ENCODE measurements around the gene TFAP2A.

TFAP2A gene

GRCh38 chr6:10409731-10410206 lies 5.1 kb downstream of the TFAP2A start:
- Histone ChIP-seq H3K9me3 (ENCODE audit: control insufficient read depth, low read length) (peaks cover 3% of the 10 kb centered on the region), H3K27me3 (replicated peaks; ENCODE audit: control insufficient read depth, insufficient read depth, low read length) (peaks cover 61% of the 10 kb centered on the region), H3K4me3 (ENCODE audit: low read length) (no peak overlapping the region), H3K36me3 (ENCODE audit: control insufficient read depth, insufficient read depth, low read length, severe bottlenecking) (no peaks in the 10 kb centered on the region), H3K4me1 (ENCODE audit: control insufficient read depth, insufficient read depth, low read length) (peaks cover 13% of the 10 kb centered on the region), H3K9ac (ENCODE audit: low read length) (no peak overlapping the region)
- peak; percentile 20 for DNase-seq (ENCODE audit: low read depth)

DNA sequence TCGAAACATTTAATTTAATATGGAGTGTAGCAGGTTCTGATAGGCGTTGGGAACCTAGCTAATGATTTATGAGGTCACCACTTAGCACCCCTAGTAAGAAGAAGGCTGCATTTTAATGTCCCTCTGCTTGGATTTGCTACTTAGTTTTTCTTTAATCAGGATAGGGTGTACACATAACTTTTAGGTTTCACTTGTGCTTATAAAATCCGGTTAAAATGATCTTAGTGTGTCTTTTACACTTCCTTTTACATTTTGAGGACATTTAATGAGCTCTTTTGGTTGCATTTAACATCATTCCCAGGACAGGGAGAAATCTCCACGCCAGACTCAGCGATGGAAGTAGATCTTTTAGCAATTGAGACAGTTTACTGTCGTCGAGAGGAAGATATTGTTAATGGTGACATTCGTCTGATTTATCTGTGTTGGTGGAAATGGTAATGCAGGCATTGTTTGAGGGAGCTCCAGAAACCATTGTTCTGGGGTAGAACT lies 5.6 kb downstream of the TFAP2A start:
- peaks cover 56% of the 10 kb centered on the region for H3K27me3 ChIP-seq (replicated peaks; ENCODE audit: control insufficient read depth, insufficient read depth, low read length)
- peak; percentile 24 for DNase-seq (ENCODE audit: low read depth)
- no peak overlapping the region for H3K4me3 ChIP-seq (ENCODE audit: low read length)
- no peaks in the 10 kb centered on the region for H3K36me3 ChIP-seq (ENCODE audit: control insufficient read depth, insufficient read depth, low read length, severe bottlenecking)
- peaks cover 8% of the 10 kb centered on the region for H3K4me1 ChIP-seq (ENCODE audit: control insufficient read depth, insufficient read depth, low read length)
- peaks cover 3% of the 10 kb centered on the region for H3K9me3 ChIP-seq (ENCODE audit: control insufficient read depth, low read length)
- no peak overlapping the region for H3K9ac ChIP-seq (ENCODE audit: low read length)

GRCh38 chr6:10408457-10408856 lies 6.4 kb downstream of the TFAP2A start:
- Histone ChIP-seq H3K27me3 (replicated peaks; ENCODE audit: control insufficient read depth, insufficient read depth, low read length) (peaks cover 48% of the 10 kb centered on the region), H3K4me3 (ENCODE audit: low read length) (no peak overlapping the region), H3K36me3 (ENCODE audit: control insufficient read depth, insufficient read depth, low read length, severe bottlenecking) (no peaks in the 10 kb centered on the region), H3K9me3 (ENCODE audit: control insufficient read depth, low read length) (peaks cover 3% of the 10 kb centered on the region), H3K9ac (ENCODE audit: low read length) (no peak overlapping the region), H3K4me1 (ENCODE audit: control insufficient read depth, insufficient read depth, low read length) (peaks cover 10% of the 10 kb centered on the region)
- DNase-seq (ENCODE audit: low read depth), result peak; percentile 25

- H3K27me3 ChIP-seq (replicated peaks; ENCODE audit: control insufficient read depth, insufficient read depth, low read length), result peaks cover 49% of the 10 kb centered on the region
- no peak overlapping the region for H3K4me3 ChIP-seq (ENCODE audit: low read length)
- peak; percentile 57 for DNase-seq (ENCODE audit: low read depth)
Observed at GRCh38 chr6:10407674-10408054, 7.2 kb downstream of the TFAP2A start.

DNA sequence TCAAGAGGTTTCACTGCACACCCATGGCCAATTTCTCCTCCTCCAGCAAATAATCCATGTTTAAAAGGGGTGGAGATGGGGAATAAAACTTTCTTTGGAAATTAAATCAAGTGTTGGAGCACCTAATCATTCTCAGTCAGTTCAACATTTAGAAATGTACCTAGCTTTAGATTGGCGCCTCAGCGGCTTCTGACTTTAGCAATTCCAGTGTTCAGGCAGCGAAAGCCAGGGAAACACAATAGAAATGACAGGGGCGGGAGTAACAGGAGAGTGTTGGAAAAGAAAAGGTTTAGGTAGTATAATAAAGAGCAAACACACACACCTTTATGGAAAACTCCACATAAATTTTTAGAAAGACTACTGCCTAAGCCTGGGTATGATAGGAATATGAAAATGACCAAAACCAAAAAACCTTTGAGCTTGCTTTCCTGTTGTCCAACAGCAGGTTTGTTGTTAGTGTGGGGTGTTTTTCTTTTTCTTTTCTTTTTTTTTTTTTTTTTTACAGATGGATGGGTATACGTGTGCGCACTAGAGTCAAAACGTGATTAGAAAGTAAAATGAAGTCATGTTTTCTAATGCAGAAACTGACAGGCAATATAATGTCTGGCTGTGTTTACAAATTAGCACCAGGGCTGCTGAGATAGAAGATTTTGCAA lies 7.7 kb downstream of the TFAP2A start:
- H3K9ac ChIP-seq (ENCODE audit: low read length), result no peak overlapping the region
- H3K9me3 ChIP-seq (ENCODE audit: control insufficient read depth, low read length), result peaks cover 3% of the 10 kb centered on the region
- H3K4me1 ChIP-seq (ENCODE audit: control insufficient read depth, insufficient read depth, low read length), result peaks cover 14% of the 10 kb centered on the region
- H3K27me3 ChIP-seq (replicated peaks; ENCODE audit: control insufficient read depth, insufficient read depth, low read length), result peaks cover 54% of the 10 kb centered on the region
- no peak overlapping the region for H3K4me3 ChIP-seq (ENCODE audit: low read length)
- no peaks in the 10 kb centered on the region for H3K36me3 ChIP-seq (ENCODE audit: control insufficient read depth, insufficient read depth, low read length, severe bottlenecking)
- DNase-seq (ENCODE audit: low read depth), result no peak

More at GRCh38 chr6:10407674-10408054, 7.2 kb downstream of the TFAP2A start:
- peaks cover 14% of the 10 kb centered on the region for H3K4me1 ChIP-seq (ENCODE audit: control insufficient read depth, insufficient read depth, low read length)
- H3K36me3 ChIP-seq (ENCODE audit: control insufficient read depth, insufficient read depth, low read length, severe bottlenecking), result no peaks in the 10 kb centered on the region
- H3K9me3 ChIP-seq (ENCODE audit: control insufficient read depth, low read length), result peaks cover 3% of the 10 kb centered on the region
- no peak overlapping the region for H3K9ac ChIP-seq (ENCODE audit: low read length)

- peak; percentile 51 for DNase-seq (ENCODE audit: low read depth)
- Histone ChIP-seq H3K27me3 (replicated peaks; ENCODE audit: control insufficient read depth, insufficient read depth, low read length) (peaks cover 57% of the 10 kb centered on the region), H3K9ac (ENCODE audit: low read length) (no peak overlapping the region), H3K4me3 (ENCODE audit: low read length) (no peak overlapping the region), H3K36me3 (ENCODE audit: control insufficient read depth, insufficient read depth, low read length, severe bottlenecking) (no peaks in the 10 kb centered on the region), H3K9me3 (ENCODE audit: control insufficient read depth, low read length) (peaks cover 3% of the 10 kb centered on the region), H3K4me1 (ENCODE audit: control insufficient read depth, insufficient read depth, low read length) (peaks cover 14% of the 10 kb centered on the region)
Observed at GRCh38 chr6:10406556-10406955, 8.3 kb downstream of the TFAP2A start.

DNA sequence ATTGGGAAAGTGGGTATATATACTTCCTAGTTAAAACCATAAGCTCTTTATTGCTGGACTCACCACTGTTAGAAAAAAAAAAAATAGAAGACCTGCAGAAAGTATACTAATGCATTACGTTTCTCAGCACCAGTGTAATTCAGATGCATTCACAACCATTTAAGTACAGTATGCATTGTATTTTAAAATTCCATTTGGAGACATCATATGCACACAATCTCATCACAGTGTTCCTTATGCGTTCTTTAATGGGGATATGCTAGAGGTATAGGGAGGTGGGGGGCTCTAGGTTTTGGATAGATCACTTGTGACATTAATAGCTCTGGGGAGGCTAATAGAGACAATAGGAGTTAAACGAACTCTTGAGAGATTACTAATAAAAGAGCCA lies 9.4 kb downstream of the TFAP2A start:
- Histone ChIP-seq H3K36me3 (ENCODE audit: control insufficient read depth, insufficient read depth, low read length, severe bottlenecking) (no peaks in the 10 kb centered on the region), H3K9me3 (ENCODE audit: control insufficient read depth, low read length) (peaks cover 3% of the 10 kb centered on the region), H3K9ac (ENCODE audit: low read length) (no peak overlapping the region), H3K4me1 (ENCODE audit: control insufficient read depth, insufficient read depth, low read length) (peaks cover 8% of the 10 kb centered on the region), H3K27me3 (replicated peaks; ENCODE audit: control insufficient read depth, insufficient read depth, low read length) (peaks cover 57% of the 10 kb centered on the region), H3K4me3 (ENCODE audit: low read length) (no peak overlapping the region)
- peak; percentile 32 for DNase-seq (ENCODE audit: low read depth)

GRCh38 chr6:10404799-10405512 lies 9.9 kb downstream of the TFAP2A start:
- peaks cover 57% of the 10 kb centered on the region for H3K27me3 ChIP-seq (replicated peaks; ENCODE audit: control insufficient read depth, insufficient read depth, low read length)
- peak overlapping the region; percentile 93 for H3K4me3 ChIP-seq (ENCODE audit: low read length)
- peak; percentile 37 for DNase-seq (ENCODE audit: low read depth)
- H3K9ac ChIP-seq (ENCODE audit: low read length), result peak overlapping the region; percentile 68
- peaks cover 3% of the 10 kb centered on the region for H3K9me3 ChIP-seq (ENCODE audit: control insufficient read depth, low read length)
- H3K36me3 ChIP-seq (ENCODE audit: control insufficient read depth, insufficient read depth, low read length, severe bottlenecking), result no peaks in the 10 kb centered on the region
- peaks cover 8% of the 10 kb centered on the region for H3K4me1 ChIP-seq (ENCODE audit: control insufficient read depth, insufficient read depth, low read length)

- Histone ChIP-seq H3K9me3 (ENCODE audit: control insufficient read depth, low read length) (no peaks in the 10 kb centered on the region), H3K36me3 (ENCODE audit: control insufficient read depth, insufficient read depth, low read length, severe bottlenecking) (no peaks in the 10 kb centered on the region), H3K4me1 (ENCODE audit: control insufficient read depth, insufficient read depth, low read length) (peaks cover 8% of the 10 kb centered on the region), H3K27me3 (replicated peaks; ENCODE audit: control insufficient read depth, insufficient read depth, low read length) (peaks cover 56% of the 10 kb centered on the region), H3K4me3 (ENCODE audit: low read length) (peak overlapping the region; percentile 93), H3K9ac (ENCODE audit: low read length) (peak overlapping the region; percentile 81)
- peak; percentile 99 for DNase-seq (ENCODE audit: low read depth)
Observed at GRCh38 chr6:10404107-10404798, 10.6 kb downstream of the TFAP2A start.

- Histone ChIP-seq H3K9ac (ENCODE audit: low read length) (peak overlapping the region; percentile 81), H3K4me3 (ENCODE audit: low read length) (peak overlapping the region; percentile 93), H3K36me3 (ENCODE audit: control insufficient read depth, insufficient read depth, low read length, severe bottlenecking) (no peaks in the 10 kb centered on the region), H3K4me1 (ENCODE audit: control insufficient read depth, insufficient read depth, low read length) (peaks cover 8% of the 10 kb centered on the region), H3K9me3 (ENCODE audit: control insufficient read depth, low read length) (no peaks in the 10 kb centered on the region), H3K27me3 (replicated peaks; ENCODE audit: control insufficient read depth, insufficient read depth, low read length) (peaks cover 49% of the 10 kb centered on the region)
- DNase-seq (ENCODE audit: low read depth), result peak; percentile 86
Observed at GRCh38 chr6:10403385-10404106, 11.3 kb downstream of the TFAP2A start.
